IMR-90 (cell line): ENCODE data around the gene SMIM5. TPM values are rescaled to one million over a fixed set of nuclear protein-coding genes. Genes with fewer than 3 reads are reported as not detected.

Experiments used
- ATAC-seq: fragments of 200-7000 bp; cut with Tn5 transposase; 2 replicates; pipeline ENCODE4 v1.9.1; 2020; ENCODE audit warnings: low read depth, mild to moderate bottlenecking, moderate library complexity
- BruUV-seq: library from RNA; stranded (reverse); fragments of 400-500 nt; replicated peaks from 2 replicates; lab custom pipeline; 2021; lab: Mats Ljungman, UMichigan
- CTCF ChIA-PET: fragments of 300-600 bp; formaldehyde crosslinking; extraction: SDS; loops from one replicate; lab custom pipeline; 2021; ENCODE audit warnings: antibody characterized with exemption; lab: Yijun Ruan, JAX
- POLR2A ChIA-PET: fragments of 300-600 bp; sonication (Branson Sonifier 250); formaldehyde crosslinking; loops from one replicate; lab custom pipeline; 2022; ENCODE audit warnings: antibody characterized with exemption; ENCODE audit not compliant: unreplicated experiment; lab: Charles Lee
- DNase-seq: peaks from one replicate; pipeline ENCODE4 v3.0.0; 2013
- H2AFZ ChIP-seq: replicated peaks from 2 replicates; pipeline ENCODE3; 2013; ENCODE audit warnings: low read length, mild to moderate bottlenecking; ENCODE audit not compliant: poor library complexity
- H2AK5ac ChIP-seq: 2 replicates; pipeline ENCODE4 v1.6.1; 2013; ENCODE audit warnings: low read depth, low read length, inconsistent platforms
- H2AK9ac ChIP-seq: replicated peaks from 2 replicates; pipeline ENCODE3; 2013; ENCODE audit warnings: mild to moderate bottlenecking, low read depth, low read length, moderate library complexity; ENCODE audit not compliant: poor library complexity
- H2BK120ac ChIP-seq: 2 replicates; pipeline ENCODE4 v1.6.1; 2013; ENCODE audit warnings: low read depth, low read length, inconsistent platforms
- H2BK15ac ChIP-seq: 3 replicates; pipeline ENCODE4 v1.6.1; 2013; ENCODE audit warnings: low read depth, low read length, inconsistent platforms
- H2BK20ac ChIP-seq: 2 replicates; pipeline ENCODE4 v1.6.1; 2013; ENCODE audit warnings: low read depth, mild to moderate bottlenecking, inconsistent platforms, low read length, moderate library complexity
- H2BK5ac ChIP-seq: 2 replicates; pipeline ENCODE4 v1.6.1; 2013; ENCODE audit warnings: mild to moderate bottlenecking, low read depth, low read length, inconsistent platforms; ENCODE audit not compliant: poor library complexity, severe bottlenecking
- H3K14ac ChIP-seq: replicated peaks from 2 replicates; pipeline ENCODE4 v1.6.1; 2013; ENCODE audit warnings: low read depth, low read length, inconsistent platforms
- H3K18ac ChIP-seq: 2 replicates; pipeline ENCODE4 v1.6.1; 2013; ENCODE audit warnings: low read depth, low read length, control low read depth
- H3K23ac ChIP-seq: 2 replicates; pipeline ENCODE4 v1.6.1; 2013; ENCODE audit warnings: low read depth, low read length, inconsistent platforms
- H3K27ac ChIP-seq: 2 replicates; pipeline ENCODE4 v1.5.1; 2013; ENCODE audit warnings: mild to moderate bottlenecking, control low read depth, low read length; ENCODE audit not compliant: insufficient read depth
- H3K27me3 ChIP-seq: 2 replicates; pipeline ENCODE4 v1.6.1; 2013; ENCODE audit warnings: low read length; ENCODE audit not compliant: control insufficient read depth, insufficient read depth
- H3K36me3 ChIP-seq: 2 replicates; pipeline ENCODE4 v1.6.1; 2013; ENCODE audit warnings: low read length, mixed read lengths; ENCODE audit not compliant: control insufficient read depth, insufficient read depth
- H3K4ac ChIP-seq: 2 replicates; pipeline ENCODE4 v1.6.1; 2013; ENCODE audit warnings: low read depth, low read length, inconsistent platforms
- H3K4me1 ChIP-seq: 2 replicates; pipeline ENCODE4 v1.6.1; 2013; ENCODE audit warnings: low read length, mixed read lengths; ENCODE audit not compliant: control insufficient read depth, insufficient read depth
- H3K4me2 ChIP-seq: 2 replicates; pipeline ENCODE4 v1.6.1; 2013; ENCODE audit warnings: low read depth, mild to moderate bottlenecking, control low read depth, low read length, moderate library complexity
- H3K4me3 ChIP-seq: 2 replicates; pipeline ENCODE4 v1.5.1; 2013; ENCODE audit warnings: low read depth, mild to moderate bottlenecking, control low read depth, low read length, moderate library complexity; ENCODE audit not compliant: insufficient read depth
- H3K56ac ChIP-seq: 2 replicates; pipeline ENCODE4 v1.6.1; 2013; ENCODE audit warnings: low read length, inconsistent platforms; ENCODE audit not compliant: insufficient read depth; ENCODE audit errors: extremely low read depth
- H3K79me1 ChIP-seq, 2 experiments: 2 replicates each; pipeline ENCODE4 v1.6.1; 2013; ENCODE audit warnings: low read length in 2 of 2, inconsistent platforms in 1 of 2, low read depth in 1 of 2
- H3K9ac ChIP-seq: 2 replicates; pipeline ENCODE4 v1.6.1; 2013; ENCODE audit warnings: low read depth, low read length, control low read depth
- H3K9me1 ChIP-seq: 2 replicates; pipeline ENCODE4 v1.6.1; 2013; ENCODE audit warnings: low read length, inconsistent platforms; ENCODE audit not compliant: insufficient read depth
- H3K9me3 ChIP-seq: 2 replicates; pipeline ENCODE4 v1.6.1; 2013; ENCODE audit warnings: low read length; ENCODE audit not compliant: control insufficient read depth, insufficient read depth
- H4K20me1 ChIP-seq: 2 replicates; pipeline ENCODE4 v1.6.1; 2013; ENCODE audit warnings: low read length, inconsistent platforms; ENCODE audit not compliant: insufficient read depth
- H4K5ac ChIP-seq: 2 replicates; pipeline ENCODE4 v1.6.1; 2013; ENCODE audit warnings: mild to moderate bottlenecking, low read depth, low read length, control low read depth
- H4K8ac ChIP-seq, 2 experiments: 2 replicates each; pipeline ENCODE4 v1.6.1; 2013; ENCODE audit warnings: low read depth in 2 of 2, low read length in 2 of 2, control low read depth in 1 of 2, inconsistent platforms in 1 of 2
- H4K91ac ChIP-seq: 2 replicates; pipeline ENCODE4 v1.6.1; 2013; ENCODE audit warnings: low read depth, low read length, inconsistent platforms; ENCODE audit not compliant: insufficient read depth
- POLR2A ChIP-seq: IDR thresholded peaks from 2 replicates; pipeline ENCODE4 v1.6.1; 2012; ENCODE audit warnings: mild to moderate bottlenecking, low read depth, low read length
- RAD21 ChIP-seq: IDR thresholded peaks from 2 replicates; pipeline ENCODE4 v1.6.1; 2012; ENCODE audit warnings: low read length, improper control_type of control experiment
- RCOR1 ChIP-seq: IDR thresholded peaks from 2 replicates; pipeline ENCODE4 v1.6.1; 2012; ENCODE audit warnings: mild to moderate bottlenecking, low read length, improper control_type of control experiment; ENCODE audit not compliant: insufficient replicate concordance
- WGBS, 2 experiments: methylation state at CpG; one replicate each; pipeline versions ENCODE4 v1.1.5 to v1.1.7; 2013; ENCODE audit warnings: missing lambda C conversion rate in 2 of 2; ENCODE audit not compliant: insufficient read length in 1 of 2; ENCODE audit errors: extremely low coverage in 2 of 2; 5-methylcytosine and 5-hydroxymethylcytosine counted together
- dilution Hi-C: fragments of 300-500 bp; cut with HindIII; formaldehyde crosslinking; loops from one replicate; pipeline ENCODE4 v1.14.3; 2018; ENCODE audit warnings: low sequenced_read_pairs; ENCODE audit not compliant: unreplicated experiment
- in situ Hi-C: fragments of 300-500 bp; cut with MboI; formaldehyde crosslinking; loops from 3 replicates; pipeline ENCODE4 v1.14.3; 2019; ENCODE audit warnings: low sequenced_read_pairs, inconsistent platforms, mixed read lengths
- intact Hi-C: fragments of 100-400 bp; cut with micrococcal nuclease; formaldehyde crosslinking; loops from 2 replicates; pipeline ENCODE4 v1.10.0; 2022
- polyA plus RNA-seq, 3 experiments: library from polyadenylated mRNA; depleted of rRNA; stranded (reverse); fragments of >200 nt; gene quantifications; 2 replicates each; pipeline ENCODE4 v1.2.3, GENCODE V29; 2012; ENCODE audit warnings: low replicate concordance in 1 of 3
- total RNA-seq: library from RNA; depleted of rRNA; stranded (reverse); fragments of >200 nt; gene quantifications from 2 replicates; pipeline ENCODE4 v1.2.3, GENCODE V29; 2012

The SMIM5 gene
- total and polyA plus RNA-seq, 2 of the 4 experiments (the other 2 are of a cell fraction), result not detected

GRCh38 chr17:75665981-75666380 lies 32.7 kb downstream of the SMIM5 start:
- Histone ChIP-seq H2BK20ac (no peak overlapping the region), H2BK120ac (no peak overlapping the region), H3K18ac (no peak overlapping the region), H2AK9ac (peak overlapping the region; percentile 92), H3K9me1 (0 out of 2 replicates have a peak, but pooled peaks cover 3% of the 10 kb centered on the region), H3K27ac (no peak overlapping the region), H3K9me3 (no peaks in the 10 kb centered on the region), H4K91ac (no peak overlapping the region), H3K79me1 (peaks cover 21 to 42% of the 10 kb centered on the region in 2 experiments), H2BK5ac (no peak overlapping the region), H3K4ac (no peak overlapping the region), H3K4me3 (peak overlapping the region; percentile 79), H2AFZ (no peak overlapping the region), H3K56ac (no peak overlapping the region), H4K5ac (peak overlapping the region; percentile 27; the same call in 1 of the 2 replicates), H4K8ac (peak overlapping the region; percentile 86 to 97; a peak in 3 of 4 replicates), H3K9ac (peak overlapping the region; percentile 25), H3K4me1 (peaks cover 5% of the 10 kb centered on the region), H3K14ac (no peak overlapping the region), H2BK15ac (no peak overlapping the region), H4K20me1 (peaks cover 3% of the 10 kb centered on the region; the same call in 1 of the 2 replicates), H2AK5ac (peak overlapping the region; percentile 91; the same call in 1 of the 2 replicates), H3K23ac (no peak overlapping the region), H3K27me3 (no peaks in the 10 kb centered on the region), H3K4me2 (peak overlapping the region; percentile 88), H3K36me3 (peaks cover 23% of the 10 kb centered on the region)
- POLR2A ChIA-PET, result no interaction called here
- CTCF ChIA-PET, result interaction anchor here (0.9 to 1.6 kb wide), 3 partner anchors 9 to 88 kb away, joined by 3 to 4 read pairs (median 4); no protein-coding TSS in a partner anchor
- 0 out of 2 replicates have a peak, but pooled peaks have one; percentile 21 for TF ChIP-seq POLR2A
- no peak for TF ChIP-seq RAD21
- TF ChIP-seq RCOR1, result no peak
- no TSS peak for BruUV-seq
- DNase-seq (no peak), ATAC-seq (no peak)
- 83% methylated on average over 1 of the region's 10 CpGs; no CpG with 5 or more reads in 1 of the 2 experiments for WGBS, 2 experiments
- intact Hi-C loops, result no loop called here
- dilution Hi-C loops, result no loop called here
- in situ Hi-C loops, result no loop called here
